Body of pancreas (tissue), 4 donors: ENCODE results near the gene RIMBP2.

Experiments
- CTCF ChIP-seq, 7 experiments: fragments of 450-650 bp in 4 of 7; fragments of 200-600 bp in 3 of 7; sonication (generic) in 3 of 7; IDR thresholded peaks; one replicate each; pipeline ENCODE4 v1.5.1; 2016 to 2019; ENCODE audit warnings: antibody characterized with exemption in 7 of 7
- POLR2A ChIP-seq, 3 donors: fragments of 450-650 bp; IDR thresholded peaks; one replicate each; pipeline ENCODE4 v1.6.1; 2016; ENCODE audit warnings: antibody characterized with exemption in 3 of 3, mild to moderate bottlenecking in 2 of 3

DNA sequence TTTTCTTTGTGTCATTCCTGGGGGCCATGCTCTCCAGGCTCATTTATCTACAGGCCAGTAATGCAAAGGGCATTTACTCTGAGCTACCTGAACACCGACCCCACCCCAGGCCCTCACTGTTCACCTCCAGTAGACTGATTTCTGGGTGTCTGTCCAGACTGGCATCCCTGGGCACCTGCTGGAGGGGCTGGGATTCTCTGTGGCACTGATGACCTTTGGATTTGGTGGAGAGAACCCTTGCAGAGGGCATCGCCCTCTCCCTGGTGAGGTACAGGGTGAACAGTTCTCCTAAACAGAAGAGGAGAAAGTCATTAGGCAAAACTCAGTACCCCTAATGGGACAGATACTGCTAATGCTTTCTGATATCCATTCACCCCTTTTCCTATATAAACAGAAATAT is 27.1 kb upstream of the RIMBP2 start:
- no peak for TF ChIP-seq CTCF (IDR thresholded peaks at IDR 0.05)
- no peak for TF ChIP-seq POLR2A (IDR thresholded peaks at IDR 0.05)
